OCI-LY3 (cell line): ENCODE measurements around the gene TAOK2.
"Not testable (repeated sequence)": the region's sequence is repeated elsewhere in the genome, so short reads cannot be mapped to it uniquely, and the experiment has no call there.

Experiments used
- H2AFZ ChIP-seq: fragments of 200-600, 300-600 bp; shearing (Covaris generic); 2 replicates; pipeline ENCODE4 v1.6.0; 2014; ENCODE audit warnings: antibody characterized with exemption, low read depth, low read length
- H3K27ac ChIP-seq: fragments of 200-600, 300-600 bp; sonication (generic); 2 replicates; pipeline ENCODE4 v1.5.1; 2014; ENCODE audit warnings: mild to moderate bottlenecking, low read length, moderate library complexity, mixed read lengths
- H3K27me3 ChIP-seq: fragments of 200-600, 300-600 bp; sonication (generic); 2 replicates; pipeline ENCODE4 v1.6.1; 2014; ENCODE audit warnings: low read depth, low read length, mixed read lengths
- H3K36me3 ChIP-seq: fragments of 200-600, 300-600 bp; sonication (generic); replicated peaks from 2 replicates; pipeline ENCODE3; 2014; ENCODE audit warnings: low read depth, low read length, mixed read lengths
- H3K4me1 ChIP-seq: fragments of 300-600, 200-600 bp; sonication (generic); 2 replicates; pipeline ENCODE4 v1.6.1; 2014; ENCODE audit warnings: low read length, mixed read lengths
- H3K4me2 ChIP-seq: fragments of 200-600, 300-600 bp; sonication (generic); 2 replicates; pipeline ENCODE4 v1.6.1; 2014; ENCODE audit warnings: low read length, mixed read lengths
- H3K4me3 ChIP-seq: fragments of 300-600, 200-600 bp; sonication (generic); 2 replicates; pipeline ENCODE4 v1.5.1; 2014; ENCODE audit warnings: antibody characterized with exemption, mild to moderate bottlenecking, low read length, moderate library complexity
- H3K79me2 ChIP-seq: fragments of 300-600, 200-600 bp; shearing (Covaris generic); 2 replicates; pipeline ENCODE4 v1.6.1; 2014; ENCODE audit warnings: mild to moderate bottlenecking, low read length, mixed read lengths
- H3K9ac ChIP-seq: fragments of 300-600, 200-600 bp; shearing (Covaris generic); 2 replicates; pipeline ENCODE4 v1.6.0; 2014; ENCODE audit warnings: mild to moderate bottlenecking, low read length, moderate library complexity
- H3K9me3 ChIP-seq: fragments of 200-600, 300-600 bp; shearing (Covaris generic); 2 replicates; pipeline ENCODE4 v1.6.1; 2014; ENCODE audit warnings: low read length, mixed read lengths; ENCODE audit not compliant: insufficient read depth
- H4K20me1 ChIP-seq: fragments of 200-600, 300-600 bp; sonication (generic); 2 replicates; pipeline ENCODE4 v1.6.1; 2016; ENCODE audit warnings: low read length, mixed read lengths; ENCODE audit not compliant: insufficient read depth
- EZH2phosphoT487 ChIP-seq: fragments of 200-600 bp; shearing (Covaris generic); IDR thresholded peaks from 2 replicates; pipeline ENCODE4 v1.6.1; 2018; ENCODE audit warnings: antibody characterized with exemption, mixed run types, low read depth
- TF ChIP-seq, protein P1 (sequence below): fragments of 200-600, 300-600 bp; sonication (generic); IDR thresholded peaks from 2 replicates; pipeline ENCODE4 v1.5.1; 2014; ENCODE audit warnings: antibody characterized with exemption, low read length, low read depth

The TAOK2 gene

GRCh38 chr16:30033270-30033669 lies 59.6 kb downstream of the TAOK2 start:
- TF ChIP-seq EZH2phosphoT487, result no peak
- TF ChIP-seq, protein P1, sequence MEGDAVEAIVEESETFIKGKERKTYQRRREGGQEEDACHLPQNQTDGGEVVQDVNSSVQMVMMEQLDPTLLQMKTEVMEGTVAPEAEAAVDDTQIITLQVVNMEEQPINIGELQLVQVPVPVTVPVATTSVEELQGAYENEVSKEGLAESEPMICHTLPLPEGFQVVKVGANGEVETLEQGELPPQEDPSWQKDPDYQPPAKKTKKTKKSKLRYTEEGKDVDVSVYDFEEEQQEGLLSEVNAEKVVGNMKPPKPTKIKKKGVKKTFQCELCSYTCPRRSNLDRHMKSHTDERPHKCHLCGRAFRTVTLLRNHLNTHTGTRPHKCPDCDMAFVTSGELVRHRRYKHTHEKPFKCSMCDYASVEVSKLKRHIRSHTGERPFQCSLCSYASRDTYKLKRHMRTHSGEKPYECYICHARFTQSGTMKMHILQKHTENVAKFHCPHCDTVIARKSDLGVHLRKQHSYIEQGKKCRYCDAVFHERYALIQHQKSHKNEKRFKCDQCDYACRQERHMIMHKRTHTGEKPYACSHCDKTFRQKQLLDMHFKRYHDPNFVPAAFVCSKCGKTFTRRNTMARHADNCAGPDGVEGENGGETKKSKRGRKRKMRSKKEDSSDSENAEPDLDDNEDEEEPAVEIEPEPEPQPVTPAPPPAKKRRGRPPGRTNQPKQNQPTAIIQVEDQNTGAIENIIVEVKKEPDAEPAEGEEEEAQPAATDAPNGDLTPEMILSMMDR, result no peak
- H3K4me2 ChIP-seq, result no peak overlapping the region
- H4K20me1 ChIP-seq, result no peaks in the 10 kb centered on the region
- no peaks in the 10 kb centered on the region for H3K79me2 ChIP-seq
- H2AFZ ChIP-seq, result no peak overlapping the region
- H3K27me3 ChIP-seq, result peaks cover 5% of the 10 kb centered on the region; the same call in 1 of the 2 replicates
- H3K4me1 ChIP-seq, result peaks cover 9% of the 10 kb centered on the region
- H3K27ac ChIP-seq, result no peak overlapping the region
- H3K9ac ChIP-seq, result no peak overlapping the region
- H3K9me3 ChIP-seq, result no peaks in the 10 kb centered on the region
- H3K36me3 ChIP-seq, result no peaks in the 10 kb centered on the region
- H3K4me3 ChIP-seq, result no peak overlapping the region

GRCh38 chr16:30040221-30040620 lies 66.6 kb downstream of the TAOK2 start:
- Histone ChIP-seq H3K4me3 (no peak overlapping the region), H2AFZ (no peak overlapping the region), H4K20me1 (no peaks in the 10 kb centered on the region), H3K4me1 (peaks cover 2% of the 10 kb centered on the region), H3K27ac (no peak overlapping the region), H3K9ac (no peak overlapping the region), H3K36me3 (no peaks in the 10 kb centered on the region), H3K9me3 (no peaks in the 10 kb centered on the region), H3K27me3 (no peaks in the 10 kb centered on the region), H3K4me2 (no peak overlapping the region), H3K79me2 (no peaks in the 10 kb centered on the region)
- no peak for TF ChIP-seq EZH2phosphoT487
- TF ChIP-seq, protein P1, result no peak

DNA sequence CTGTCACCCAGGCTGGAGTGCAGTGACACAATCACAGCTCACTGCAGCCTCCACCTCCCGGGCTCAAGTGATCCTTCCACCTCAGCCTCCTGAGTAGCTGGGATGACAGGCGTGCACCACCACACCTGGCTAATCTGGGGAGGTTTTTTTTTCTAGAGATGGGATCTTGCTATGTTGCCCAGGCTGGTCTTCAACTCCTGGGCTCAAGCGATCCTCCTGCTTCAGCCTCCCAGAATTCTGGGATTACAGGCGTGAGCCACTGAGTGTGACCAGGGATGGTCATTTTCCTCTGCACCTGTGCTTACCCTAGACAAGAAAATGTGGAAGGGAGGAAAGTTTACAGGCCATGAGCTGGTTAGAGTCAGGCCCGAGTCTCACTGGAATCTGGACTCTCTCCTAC lies 67.0 kb downstream of the TAOK2 start:
- not testable (repeated sequence) for H3K36me3 ChIP-seq, H3K4me3 ChIP-seq, H3K9ac ChIP-seq, H3K4me2 ChIP-seq, H3K9me3 ChIP-seq, H3K4me1 ChIP-seq, H3K27me3 ChIP-seq, H2AFZ ChIP-seq, H4K20me1 ChIP-seq, H3K27ac ChIP-seq, H3K79me2 ChIP-seq

DNA sequence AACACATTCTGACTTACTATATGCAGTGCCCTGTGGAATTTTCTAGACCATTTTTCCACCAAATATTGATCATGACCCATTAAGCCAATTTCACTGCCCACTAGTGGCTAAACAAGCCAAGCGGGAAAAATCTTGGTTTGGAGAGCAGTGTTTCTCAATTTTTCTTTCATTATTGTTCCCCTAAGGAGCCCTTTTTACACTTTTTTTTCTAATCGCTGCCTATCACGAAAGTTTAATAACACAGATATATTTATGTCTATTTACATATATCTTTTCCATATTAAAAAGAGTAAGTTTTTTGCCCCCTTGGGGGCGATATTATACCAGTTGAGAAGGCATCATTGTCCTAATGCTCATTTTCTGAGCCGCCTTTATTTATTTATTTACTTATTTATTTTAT lies 68.2 kb downstream of the TAOK2 start:
- no peak overlapping the region for H3K9ac ChIP-seq
- no peak overlapping the region for H2AFZ ChIP-seq
- H3K79me2 ChIP-seq, result no peaks in the 10 kb centered on the region
- H4K20me1 ChIP-seq, result no peaks in the 10 kb centered on the region
- H3K4me2 ChIP-seq, result no peak overlapping the region
- H3K4me3 ChIP-seq, result no peak overlapping the region
- no peaks in the 10 kb centered on the region for H3K9me3 ChIP-seq
- H3K36me3 ChIP-seq, result no peaks in the 10 kb centered on the region
- peaks cover 5% of the 10 kb centered on the region for H3K27me3 ChIP-seq
- H3K4me1 ChIP-seq, result no peaks in the 10 kb centered on the region
- no peak for TF ChIP-seq EZH2phosphoT487
- TF ChIP-seq, protein P1, result peak; percentile 47
- no peak overlapping the region for H3K27ac ChIP-seq
